NCI-H2227 treated with DMSO at 0.1 percent for 48 hours (cell line): ENCODE data around the gene FLOT1.
A peak's percentile ranks its signal among the peaks of the same experiment; 100 is the strongest.
"Not testable (repeated sequence)": the region's sequence is repeated elsewhere in the genome, so short reads cannot be mapped to it uniquely, and the experiment has no call there.

Experiments
- DNase-seq: peaks from one replicate; lab custom pipeline; 2025; lab: John Stamatoyannopoulos, UW

The FLOT1 gene

GRCh38 chr6:30747300-30747687, 4.8 kb upstream of the FLOT1 start:
- no peak for DNase-seq

GRCh38 chr6:30744054-30744805, 1.7 kb upstream of the FLOT1 start, which contains the start of gene IER3:
TSS of gene IER3 (minus strand) at chr6:30744547. CDS start at chr6:30744518, 29 bp downstream.
- no peak for DNase-seq

GRCh38 chr6:30743099-30744053, 889 bp upstream of the FLOT1 start:
- no peak for DNase-seq

- DNase-seq, result no peak
Measured at GRCh38 chr6:30741789-30742315, 635 bp downstream of the FLOT1 start.

- DNase-seq, result no peak
Measured at GRCh38 chr6:30741063-30741779, 1.3 kb downstream of the FLOT1 start.

GRCh38 chr6:30740540-30740870, 2.0 kb downstream of the FLOT1 start:
- no peak for DNase-seq

- no peak for DNase-seq
Measured at GRCh38 chr6:30738532-30738931, 4.0 kb downstream of the FLOT1 start.

GRCh38 chr6:30735668-30736314, 6.7 kb downstream of the FLOT1 start:
- DNase-seq, result no peak

- no peak for DNase-seq
Measured at GRCh38 chr6:30732237-30732943, 10.1 kb downstream of the FLOT1 start.

- peak; percentile 89 for DNase-seq
Measured at GRCh38 chr6:30730601-30731435, 11.7 kb downstream of the FLOT1 start.

GRCh38 chr6:30727920-30728553, 14.4 kb downstream of the FLOT1 start:
- DNase-seq, result no peak

- no peak for DNase-seq
Measured at GRCh38 chr6:30726506-30727413, 15.7 kb downstream of the FLOT1 start.

- no peak for DNase-seq
Measured at GRCh38 chr6:30725713-30726505, 16.6 kb downstream of the FLOT1 start.

- no peak for DNase-seq
Measured at GRCh38 chr6:30724906-30725667, 17.4 kb downstream of the FLOT1 start.

- not testable (repeated sequence) for DNase-seq
Measured at GRCh38 chr6:30723843-30724741, 18.4 kb downstream of the FLOT1 start.
